ENCODE measurements around the gene IL34.

DNA sequence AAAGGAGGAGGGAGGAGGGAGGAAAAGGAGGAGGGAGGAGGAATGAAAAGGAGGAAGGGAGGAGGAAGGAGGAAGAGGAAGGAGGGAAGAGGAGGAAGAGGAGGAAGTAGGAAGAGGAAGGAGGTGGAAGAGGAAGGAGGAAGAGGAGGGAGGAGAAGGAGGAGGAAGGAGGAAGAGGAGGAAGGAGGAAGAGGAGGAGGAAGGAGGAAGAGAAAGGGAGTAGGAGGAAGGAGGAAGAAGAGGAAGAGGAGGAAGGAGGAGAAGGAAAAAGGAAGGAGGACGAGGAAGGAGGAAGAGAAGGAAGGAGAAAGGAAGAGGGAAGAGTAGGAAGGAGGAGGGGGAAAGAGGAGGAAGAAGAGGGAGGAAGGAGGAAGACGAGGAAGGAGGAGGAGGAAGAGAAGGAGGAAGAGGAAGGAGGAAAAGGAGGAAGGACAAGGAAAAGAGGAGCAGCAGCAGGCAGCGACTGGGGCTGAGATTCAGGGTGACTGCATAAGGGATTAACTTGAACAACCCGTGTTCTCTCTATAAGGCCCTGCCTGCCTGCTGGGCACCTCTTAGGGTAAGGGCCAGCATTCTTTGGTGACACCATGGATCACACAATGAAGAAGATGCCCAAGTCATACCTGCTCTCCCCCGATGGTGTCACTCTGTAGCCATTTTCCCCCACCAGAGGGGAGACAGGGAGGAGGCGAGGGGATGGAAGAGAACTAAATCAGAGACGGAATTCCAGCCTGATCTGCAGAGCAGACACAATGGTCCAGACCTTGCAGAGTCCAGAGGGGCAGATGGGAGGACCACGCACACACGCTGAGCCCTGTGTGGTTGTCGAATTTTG is 1.4 kb upstream of the IL34 start:
- TF ChIP-seq, protein P1, sequence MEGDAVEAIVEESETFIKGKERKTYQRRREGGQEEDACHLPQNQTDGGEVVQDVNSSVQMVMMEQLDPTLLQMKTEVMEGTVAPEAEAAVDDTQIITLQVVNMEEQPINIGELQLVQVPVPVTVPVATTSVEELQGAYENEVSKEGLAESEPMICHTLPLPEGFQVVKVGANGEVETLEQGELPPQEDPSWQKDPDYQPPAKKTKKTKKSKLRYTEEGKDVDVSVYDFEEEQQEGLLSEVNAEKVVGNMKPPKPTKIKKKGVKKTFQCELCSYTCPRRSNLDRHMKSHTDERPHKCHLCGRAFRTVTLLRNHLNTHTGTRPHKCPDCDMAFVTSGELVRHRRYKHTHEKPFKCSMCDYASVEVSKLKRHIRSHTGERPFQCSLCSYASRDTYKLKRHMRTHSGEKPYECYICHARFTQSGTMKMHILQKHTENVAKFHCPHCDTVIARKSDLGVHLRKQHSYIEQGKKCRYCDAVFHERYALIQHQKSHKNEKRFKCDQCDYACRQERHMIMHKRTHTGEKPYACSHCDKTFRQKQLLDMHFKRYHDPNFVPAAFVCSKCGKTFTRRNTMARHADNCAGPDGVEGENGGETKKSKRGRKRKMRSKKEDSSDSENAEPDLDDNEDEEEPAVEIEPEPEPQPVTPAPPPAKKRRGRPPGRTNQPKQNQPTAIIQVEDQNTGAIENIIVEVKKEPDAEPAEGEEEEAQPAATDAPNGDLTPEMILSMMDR (IDR thresholded peaks at IDR 0.05; ENCODE audit: low read length) = peak; percentile 25; the same call in 1 of the 2 replicates
- no peak for TF ChIP-seq EZH2 (IDR thresholded peaks at IDR 0.05; ENCODE audit: borderline replicate concordance, low read length)

All from OCI-LY1 (cell line).